Measurements from ENCODE around the gene CDC42EP5.
A peak's percentile ranks its signal among the peaks of the same experiment; 100 is the strongest.
"Not testable (repeated sequence)": the region's sequence is repeated elsewhere in the genome, so short reads cannot be mapped to it uniquely, and the experiment has no call there.

The CDC42EP5 gene

DNA sequence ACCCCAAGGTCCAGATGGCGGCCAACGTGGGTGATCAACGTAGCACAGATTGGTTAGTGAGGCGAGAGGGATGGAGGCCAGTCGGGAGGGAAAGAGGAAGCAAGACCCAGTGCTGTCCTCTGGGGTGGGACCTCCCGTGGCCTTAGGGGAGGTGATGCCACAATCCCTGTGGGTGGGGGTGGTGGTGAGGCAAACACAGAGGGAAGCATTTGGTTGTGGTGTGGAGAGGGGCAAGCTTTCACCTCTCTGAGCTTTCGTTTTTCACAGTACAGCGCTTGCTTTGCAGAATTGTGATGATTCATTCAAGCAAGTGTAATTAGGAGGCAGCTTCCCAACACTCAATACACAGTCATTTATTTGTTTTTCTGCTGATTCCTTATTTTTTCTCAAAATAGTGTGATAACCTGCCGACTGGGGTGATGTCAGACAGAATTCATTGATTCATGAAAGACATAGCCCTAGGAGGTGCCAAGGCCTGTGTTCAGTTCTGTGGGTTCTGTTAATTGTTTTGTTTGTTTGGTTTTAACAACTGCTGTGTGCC is 21.7 kb downstream of the CDC42EP5 start:
- CTCF ChIA-PET = no interaction called here
- TF ChIP-seq NFRKB (IDR thresholded peaks at IDR 0.05) = no peak
- TF ChIP-seq, protein P1, sequence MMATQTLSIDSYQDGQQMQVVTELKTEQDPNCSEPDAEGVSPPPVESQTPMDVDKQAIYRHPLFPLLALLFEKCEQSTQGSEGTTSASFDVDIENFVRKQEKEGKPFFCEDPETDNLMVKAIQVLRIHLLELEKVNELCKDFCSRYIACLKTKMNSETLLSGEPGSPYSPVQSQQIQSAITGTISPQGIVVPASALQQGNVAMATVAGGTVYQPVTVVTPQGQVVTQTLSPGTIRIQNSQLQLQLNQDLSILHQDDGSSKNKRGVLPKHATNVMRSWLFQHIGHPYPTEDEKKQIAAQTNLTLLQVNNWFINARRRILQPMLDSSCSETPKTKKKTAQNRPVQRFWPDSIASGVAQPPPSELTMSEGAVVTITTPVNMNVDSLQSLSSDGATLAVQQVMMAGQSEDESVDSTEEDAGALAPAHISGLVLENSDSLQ (IDR thresholded peaks at IDR 0.05) = no peak
- TF ChIP-seq HDGF (IDR thresholded peaks at IDR 0.05; ENCODE audit: borderline replicate concordance) = no peak
- TF ChIP-seq ARNT (IDR thresholded peaks at IDR 0.05) = no peak
- TF ChIP-seq ZNF384 (IDR thresholded peaks at IDR 0.05) = no peak
- no peak for TF ChIP-seq L3MBTL2 (conservative IDR thresholded peaks at IDR 0.05)
- no peak for TF ChIP-seq SP1 (IDR thresholded peaks at IDR 0.05)
- TF ChIP-seq FOXA1 (IDR thresholded peaks at IDR 0.05) = no peak
- TF ChIP-seq LEF1 (IDR thresholded peaks at IDR 0.05; ENCODE audit: borderline replicate concordance) = no peak
- no peak for TF ChIP-seq BHLHE40 (IDR thresholded peaks at IDR 0.05; ENCODE audit: borderline replicate concordance)
- no peak for TF ChIP-seq FOXM1 (IDR thresholded peaks at IDR 0.05; ENCODE audit: borderline replicate concordance)
- DNase-seq (ENCODE audit: extremely low spot score) = no peak
- POLR2A ChIA-PET = interaction anchor here (0.9 kb wide), 1 partner anchor 11 kb away, joined by 3 read pairs; no protein-coding TSS in a partner anchor

DNA sequence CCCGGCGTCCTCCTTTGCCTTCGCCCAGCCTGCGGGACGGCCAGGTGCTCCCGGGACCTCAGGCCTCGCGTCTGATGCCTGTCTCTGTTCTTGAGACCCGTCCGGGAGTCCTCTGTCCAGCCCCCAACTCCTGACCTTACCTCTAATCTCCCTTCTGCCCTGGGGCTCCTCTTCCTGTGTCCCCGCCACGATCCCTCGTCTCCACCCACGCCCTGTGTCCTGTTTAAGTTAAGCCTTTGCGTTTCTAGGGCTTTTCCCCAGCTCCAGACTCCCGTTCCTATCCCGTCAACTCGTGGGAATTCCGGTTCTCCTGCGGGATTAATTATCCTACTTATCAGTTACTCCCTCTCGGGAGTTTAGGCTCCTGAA is 23.4 kb downstream of the CDC42EP5 start:
- POLR2A ChIA-PET = interaction anchor here (1.7 to 3.3 kb wide), 3 partner anchors 11 to 23 kb away, joined by 10 to 97 read pairs (median 23); partner anchors contain the start of genes CDC42EP5 and LENG9
- CTCF ChIA-PET = no interaction called here
- TF ChIP-seq CTBP1 (IDR thresholded peaks at IDR 0.05; ENCODE audit: borderline replicate concordance) = no peak
- TF ChIP-seq FOXM1 (IDR thresholded peaks at IDR 0.05; ENCODE audit: borderline replicate concordance) = no peak
- TF ChIP-seq ELF4 (IDR thresholded peaks at IDR 0.05) = no peak
- DNase-seq (ENCODE audit: extremely low spot score) = no peak

DNA sequence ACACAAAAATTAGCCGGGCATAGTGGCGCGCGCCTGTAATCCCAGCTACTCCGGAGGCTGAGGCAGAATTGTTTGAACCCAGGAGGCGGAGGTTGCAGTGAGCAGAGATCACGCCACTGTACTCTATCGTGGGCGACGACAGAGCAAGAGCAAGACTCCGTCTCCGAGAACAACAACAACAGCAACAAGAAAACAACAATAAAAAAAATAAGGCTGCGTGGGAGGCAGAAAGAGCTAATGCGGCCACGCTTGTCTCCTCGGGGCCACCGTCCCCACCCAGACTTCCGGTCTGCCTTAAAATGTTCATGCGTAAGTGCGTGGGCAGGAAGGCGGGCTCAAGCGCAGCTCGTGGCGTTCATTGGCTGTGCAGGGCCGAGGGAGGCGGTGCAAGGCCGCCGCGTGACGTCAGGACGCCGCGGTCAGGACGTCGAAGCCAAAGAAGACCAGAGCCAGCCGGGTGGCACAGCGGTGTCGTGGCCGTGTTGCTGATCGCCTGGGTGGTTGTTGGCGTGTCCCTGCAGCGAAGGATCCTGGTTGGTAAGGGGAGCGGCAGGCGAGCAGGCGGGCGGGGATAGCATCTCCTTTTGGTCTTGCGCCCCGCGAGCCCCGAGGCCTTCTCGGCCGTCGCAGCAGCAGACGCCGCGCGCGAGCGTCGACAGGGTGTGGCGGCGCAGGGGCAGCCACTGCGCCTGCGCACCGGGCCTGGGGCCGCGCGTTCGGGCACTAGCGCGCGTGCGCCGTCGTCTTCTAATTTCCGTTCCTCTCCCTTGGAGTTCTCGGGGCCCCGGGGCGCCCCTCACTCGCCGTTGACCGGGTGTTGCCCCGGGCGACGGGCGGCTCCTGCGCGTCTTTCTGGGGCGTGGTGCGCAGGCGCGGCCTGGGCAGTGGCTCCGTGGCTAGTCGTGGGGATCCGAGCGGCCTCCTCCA is 24.1 kb downstream of the CDC42EP5 start, which contains the start of gene LENG8:
TSS of gene LENG8 (plus strand) at position 426 of the 927 bp plus-strand sequence. CDS start 2,146 bp downstream, outside the sequence.
- ChIA-PET CTCF (interaction anchor here (0.6 to 1.6 kb wide), 4 partner anchors 10 to 147 kb away, joined by 4 to 8 read pairs (median 6); partner anchors contain the start of gene LENG9), POLR2A (interaction anchor here (0.5 to 3.3 kb wide), 10 partner anchors 10 to 34 kb away, joined by 3 to 97 read pairs (median 7); partner anchors contain the start of genes CDC42EP5, LENG9 and TTYH1)
- TF ChIP-seq ELF4 (IDR thresholded peaks at IDR 0.05) (peak; percentile 87), ARNT (IDR thresholded peaks at IDR 0.05) (no peak), LEF1 (IDR thresholded peaks at IDR 0.05; ENCODE audit: borderline replicate concordance) (no peak; the same call in 1 of the 2 replicates), ZNF384 (IDR thresholded peaks at IDR 0.05) (no peak), TARDBP (IDR thresholded peaks at IDR 0.05) (peak; percentile 96; the same call in 1 of the 2 replicates), L3MBTL2 (conservative IDR thresholded peaks at IDR 0.05) (peak; percentile 85)
- DNase-seq (ENCODE audit: extremely low spot score) = peak; percentile 94

DNA sequence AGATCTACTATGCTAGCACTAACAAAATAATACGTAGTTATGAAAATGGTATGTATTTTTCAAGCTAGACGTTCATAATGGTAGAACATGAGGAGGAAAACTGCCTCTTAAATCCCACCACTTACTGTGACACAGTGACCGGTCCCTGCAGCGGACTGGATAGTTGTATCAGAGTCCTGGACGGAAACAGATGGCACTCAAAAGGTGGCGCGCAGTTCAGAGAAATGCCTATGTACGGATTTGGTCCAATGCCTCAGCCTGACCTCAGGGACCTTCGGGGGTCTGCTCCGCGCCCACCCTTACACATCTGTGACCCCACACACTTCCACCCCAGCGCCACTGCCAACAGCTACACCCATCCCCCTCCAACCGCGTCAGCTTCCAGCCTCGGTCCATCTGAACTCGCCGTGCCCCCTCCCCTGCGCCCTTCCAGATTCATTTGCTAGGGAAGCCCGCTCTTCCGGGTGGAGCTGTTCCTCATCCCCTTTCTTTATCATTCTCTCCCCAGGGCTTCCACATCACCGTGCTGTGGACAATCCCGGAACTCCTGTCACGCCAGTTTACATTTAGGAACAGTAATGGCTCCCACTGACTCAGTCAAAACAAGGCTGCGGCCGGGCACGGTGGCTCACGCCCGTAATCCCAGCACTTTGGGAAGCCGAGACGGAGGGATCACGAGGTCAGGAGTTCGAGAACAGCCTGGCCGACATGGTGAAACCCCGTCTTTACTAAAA is 24.9 kb downstream of the CDC42EP5 start:
- ChIA-PET CTCF (interaction anchor here (0.6 to 1.6 kb wide), 4 partner anchors 9 to 146 kb away, joined by 3 to 8 read pairs (median 5); partner anchors contain the start of gene LENG9), POLR2A (interaction anchor here (0.5 to 3.3 kb wide), 9 partner anchors 9 to 27 kb away, joined by 3 to 97 read pairs (median 8); partner anchors contain the start of genes CDC42EP5 and LENG9)
- DNase-seq (ENCODE audit: extremely low spot score) = peak; percentile 43
- TF ChIP-seq SP1 (IDR thresholded peaks at IDR 0.05) (no peak), HDGF (IDR thresholded peaks at IDR 0.05; ENCODE audit: borderline replicate concordance) (no peak), ARNT (IDR thresholded peaks at IDR 0.05) (no peak), LEF1 (IDR thresholded peaks at IDR 0.05; ENCODE audit: borderline replicate concordance) (no peak), TARDBP (IDR thresholded peaks at IDR 0.05) (no peak), FOXM1 (IDR thresholded peaks at IDR 0.05; ENCODE audit: borderline replicate concordance) (no peak), L3MBTL2 (conservative IDR thresholded peaks at IDR 0.05) (no peak), NFRKB (IDR thresholded peaks at IDR 0.05) (no peak), ZNF384 (IDR thresholded peaks at IDR 0.05) (no peak), CTBP1 (IDR thresholded peaks at IDR 0.05; ENCODE audit: borderline replicate concordance) (no peak), ELF4 (IDR thresholded peaks at IDR 0.05) (no peak), FOXK2 (IDR thresholded peaks at IDR 0.05) (no peak), FOXA1 (IDR thresholded peaks at IDR 0.05) (no peak), BHLHE40 (IDR thresholded peaks at IDR 0.05; ENCODE audit: borderline replicate concordance) (no peak)
- TF ChIP-seq, protein P1 (IDR thresholded peaks at IDR 0.05) = no peak

DNA sequence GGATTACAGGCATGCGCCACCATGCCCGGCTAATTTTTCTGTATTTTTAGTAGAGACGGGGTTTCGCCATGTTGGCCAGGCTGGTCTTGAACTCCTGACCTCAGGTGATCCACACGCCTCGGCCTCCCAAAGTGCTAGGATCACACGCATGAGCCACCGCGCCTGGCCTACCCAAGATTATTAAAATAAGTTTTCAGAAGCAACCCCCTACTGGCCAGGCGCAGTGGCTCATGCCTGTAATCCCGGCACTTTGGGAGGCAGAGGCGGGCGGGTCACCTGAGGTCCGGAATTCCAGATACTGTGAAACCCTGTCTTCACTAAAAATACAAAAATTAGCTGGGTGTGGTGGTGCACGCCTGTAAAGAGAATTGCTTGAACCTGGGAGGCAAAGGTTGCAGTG is 26.7 kb downstream of the CDC42EP5 start:
- POLR2A ChIA-PET = not testable (repeated sequence)
- CTCF ChIA-PET = interaction anchor here (0.6 kb wide), 1 partner anchor 235 kb away, joined by 3 read pairs; no protein-coding TSS in a partner anchor

DNA sequence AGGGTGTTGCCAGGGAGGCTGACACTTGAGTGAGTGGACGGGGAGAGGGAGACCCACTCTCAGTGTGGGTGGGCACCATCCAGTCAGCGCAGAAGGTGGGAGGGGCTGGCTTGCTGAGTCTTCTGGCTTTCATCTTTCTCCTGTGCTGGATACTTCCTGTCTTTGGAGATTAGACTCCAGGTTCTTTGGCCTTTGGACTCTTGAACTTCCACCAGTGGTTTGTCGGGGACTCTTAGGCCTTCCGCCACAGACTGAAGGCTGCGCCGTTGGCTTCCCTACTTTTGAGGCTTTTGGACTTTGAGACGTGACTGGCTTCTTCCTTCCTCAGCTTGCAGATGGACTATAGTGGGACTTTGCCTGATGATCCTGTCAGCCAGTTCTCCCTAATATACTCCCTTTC is 28.4 kb downstream of the CDC42EP5 start:
- DNase-seq (ENCODE audit: extremely low spot score) = no peak
- CTCF ChIA-PET = no interaction called here
- POLR2A ChIA-PET = no interaction called here
- TF ChIP-seq FOXK2 (IDR thresholded peaks at IDR 0.05) (no peak), ZNF384 (IDR thresholded peaks at IDR 0.05) (0 out of 2 replicates have a peak, but pooled peaks have one; percentile 28)

More for the DNA sequence above, 26.7 kb downstream of the CDC42EP5 start:
- not testable (repeated sequence) for DNase-seq (ENCODE audit: extremely low spot score)

Measured in HEK293T (cell line).